Keratinocyte (primary cell): ENCODE results near the gene KIAA1217. TPM values are rescaled to one million over a fixed set of nuclear protein-coding genes. Genes with fewer than 3 reads are reported as not detected.

Experiments used
- DNase-seq: peaks from one replicate; pipeline ENCODE4 v3.0.0-alpha.2; 2011; ENCODE audit warnings: low read depth, missing footprints, low spot score
- FAIRE-seq: peaks from 2 replicates; lab custom pipeline; 2011; peaks lifted over from hg19 to GRCh38; lab: Jason Lieb, UNC
- H2AFZ ChIP-seq: 2 replicates; pipeline ENCODE4 v1.6.0; 2012; ENCODE audit warnings: low read length, control low read depth, inconsistent platforms; ENCODE audit not compliant: control insufficient read depth
- H3K27ac ChIP-seq: 2 replicates; pipeline ENCODE4 v1.5.1; 2011; ENCODE audit warnings: low read length; ENCODE audit not compliant: control insufficient read depth, insufficient read depth
- H3K27me3 ChIP-seq: 3 replicates; pipeline ENCODE4 v1.6.0; 2011; ENCODE audit warnings: low read length; ENCODE audit not compliant: control insufficient read depth, insufficient read depth; ENCODE audit errors: extremely low read depth
- H3K36me3 ChIP-seq, 2 experiments: 2 replicates in 1 of 2; 3 replicates in 1 of 2; pipeline ENCODE4 v1.5.1; 2011; ENCODE audit warnings: low read length in 2 of 2, mild to moderate bottlenecking in 1 of 2; ENCODE audit not compliant: control insufficient read depth in 2 of 2, insufficient read depth in 2 of 2; ENCODE audit errors: extremely low read depth in 1 of 2
- H3K4me1 ChIP-seq: 3 replicates; pipeline ENCODE4 v1.5.1; 2011; ENCODE audit warnings: low read length; ENCODE audit not compliant: control insufficient read depth, insufficient read depth; ENCODE audit errors: extremely low read depth
- H3K4me2 ChIP-seq: 3 replicates; pipeline ENCODE4 v1.6.0; 2011; ENCODE audit warnings: low read depth, low read length; ENCODE audit not compliant: control insufficient read depth, insufficient read depth; ENCODE audit errors: extremely low read depth
- H3K4me3 ChIP-seq, 3 experiments: fragments of 200-600 bp in 1 of 3; sonication (generic) in 1 of 3; 2 replicates in 2 of 3; 3 replicates in 1 of 3; pipeline ENCODE4 v1.5.1; 2011 to 2016; ENCODE audit warnings: low read length in 3 of 3, mild to moderate bottlenecking in 3 of 3, control low read depth in 2 of 3, inconsistent platforms in 1 of 3, low read depth in 1 of 3, mixed read lengths in 1 of 3, mixed run types in 1 of 3, moderate library complexity in 1 of 3; ENCODE audit not compliant: control insufficient read depth in 2 of 3, insufficient read depth in 2 of 3; ENCODE audit errors: extremely low read depth in 1 of 3
- H3K79me2 ChIP-seq: 2 replicates; pipeline ENCODE4 v1.6.0; 2012; ENCODE audit warnings: low read length; ENCODE audit not compliant: control insufficient read depth, insufficient read depth
- H3K9ac ChIP-seq: 3 replicates; pipeline ENCODE4 v1.6.0; 2011; ENCODE audit warnings: low read length; ENCODE audit not compliant: control insufficient read depth, insufficient read depth; ENCODE audit errors: extremely low read depth
- H3K9me1 ChIP-seq: 3 replicates; pipeline ENCODE4 v1.6.0; 2011; ENCODE audit warnings: low read length; ENCODE audit not compliant: control insufficient read depth, insufficient read depth; ENCODE audit errors: extremely low read depth
- H3K9me3 ChIP-seq: 2 replicates; pipeline ENCODE4 v1.5.1; 2012; ENCODE audit warnings: low read depth, low read length; ENCODE audit not compliant: control insufficient read depth
- H4K20me1 ChIP-seq: 3 replicates; pipeline ENCODE4 v1.6.0; 2011; ENCODE audit warnings: low read length; ENCODE audit not compliant: control insufficient read depth, insufficient read depth; ENCODE audit errors: extremely low read depth
- EZH2 ChIP-seq: IDR thresholded peaks from one replicate; pipeline ENCODE4 v1.6.1; 2012; ENCODE audit warnings: inconsistent platforms, mild to moderate bottlenecking, low read length, moderate library complexity
- dilution Hi-C: fragments of 300-500 bp; cut with MboI; formaldehyde crosslinking; loops from one replicate; pipeline ENCODE4 v1.7.0; 2020; ENCODE audit warnings: low sequenced_read_pairs; ENCODE audit not compliant: extremely low pct_ligation_motif_present
- polyA plus RNA-seq, 5 experiments: library from polyadenylated mRNA; depleted of rRNA in 3 of 5; stranded (reverse) in 3 of 5; stranded (forward) in 1 of 5; unstranded in 1 of 5; fragments of >200 nt; gene quantifications; 1 replicate in 1 of 5; 2 replicates in 3 of 5; 3 replicates in 1 of 5; pipeline versions ENCODE4 v1.2.1 to v1.2.3, GENCODE V29; 2011 to 2012; ENCODE audit warnings: missing spikeins in 2 of 5, low read depth in 1 of 5, low replicate concordance in 1 of 5
- TF ChIP-seq, protein P1 (sequence below), 3 experiments: IDR thresholded peaks in 1 of 3; conservative IDR thresholded peaks in 1 of 3; optimal IDR thresholded peaks in 1 of 3; 2 replicates in 2 of 3; 3 replicates in 1 of 3; pipeline versions ENCODE3 to v1.5.1; 2011; ENCODE audit warnings: low read length in 3 of 3, mild to moderate bottlenecking in 3 of 3, moderate library complexity in 2 of 3, control low read depth in 1 of 3, inconsistent platforms in 1 of 3; ENCODE audit not compliant: insufficient read depth in 2 of 3; ENCODE audit errors: extremely low read depth in 1 of 3

Gene KIAA1217
- polyA plus RNA-seq, 1 donor (not counting 4 experiments of a cell fraction or from before 2014, with no cell fraction given): 10.4 TPM

DNA sequence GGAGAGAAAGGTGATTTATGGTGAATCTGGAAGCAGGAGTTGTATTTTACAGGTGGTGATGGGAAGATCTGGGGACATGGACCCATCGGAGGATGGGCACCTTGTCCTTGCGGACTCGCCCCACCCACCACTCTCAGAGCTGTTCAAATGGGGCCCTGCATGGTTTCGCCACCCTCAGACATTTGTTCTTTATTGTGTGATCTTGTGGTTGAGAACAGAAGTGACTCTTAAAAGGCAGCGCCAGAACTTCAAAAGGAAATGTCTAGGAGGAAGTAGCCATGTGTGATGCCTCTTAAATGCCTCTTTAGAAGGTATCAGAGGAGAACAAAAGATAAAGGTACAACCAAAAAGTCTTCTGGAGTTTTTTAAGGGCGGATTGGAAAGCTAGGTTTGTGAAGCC lies 205.7 kb downstream of the KIAA1217 start:
- FAIRE-seq: no peak
- no peaks in the 10 kb centered on the region for H3K9me3 ChIP-seq
- H3K9ac ChIP-seq: no peak overlapping the region
- TF ChIP-seq EZH2: no peak
- TF ChIP-seq, protein P1, sequence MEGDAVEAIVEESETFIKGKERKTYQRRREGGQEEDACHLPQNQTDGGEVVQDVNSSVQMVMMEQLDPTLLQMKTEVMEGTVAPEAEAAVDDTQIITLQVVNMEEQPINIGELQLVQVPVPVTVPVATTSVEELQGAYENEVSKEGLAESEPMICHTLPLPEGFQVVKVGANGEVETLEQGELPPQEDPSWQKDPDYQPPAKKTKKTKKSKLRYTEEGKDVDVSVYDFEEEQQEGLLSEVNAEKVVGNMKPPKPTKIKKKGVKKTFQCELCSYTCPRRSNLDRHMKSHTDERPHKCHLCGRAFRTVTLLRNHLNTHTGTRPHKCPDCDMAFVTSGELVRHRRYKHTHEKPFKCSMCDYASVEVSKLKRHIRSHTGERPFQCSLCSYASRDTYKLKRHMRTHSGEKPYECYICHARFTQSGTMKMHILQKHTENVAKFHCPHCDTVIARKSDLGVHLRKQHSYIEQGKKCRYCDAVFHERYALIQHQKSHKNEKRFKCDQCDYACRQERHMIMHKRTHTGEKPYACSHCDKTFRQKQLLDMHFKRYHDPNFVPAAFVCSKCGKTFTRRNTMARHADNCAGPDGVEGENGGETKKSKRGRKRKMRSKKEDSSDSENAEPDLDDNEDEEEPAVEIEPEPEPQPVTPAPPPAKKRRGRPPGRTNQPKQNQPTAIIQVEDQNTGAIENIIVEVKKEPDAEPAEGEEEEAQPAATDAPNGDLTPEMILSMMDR (optimal IDR thresholded peaks at IDR 0.05 in 1 of 3, IDR thresholded peaks at IDR 0.05 in 1 of 3, conservative IDR thresholded peaks at IDR 0.05 in 1 of 3; ENCODE audit: extremely low read depth in 1 of 3, insufficient read depth in 2 of 3, low read length in 3 of 3): no peak
- H4K20me1 ChIP-seq: no peaks in the 10 kb centered on the region
- H2AFZ ChIP-seq: no peak overlapping the region
- no peak overlapping the region for H3K4me3 ChIP-seq
- H3K79me2 ChIP-seq: no peaks in the 10 kb centered on the region
- dilution Hi-C loops: no loop called here
- no peaks in the 10 kb centered on the region for H3K36me3 ChIP-seq
- H3K4me2 ChIP-seq: no peak overlapping the region
- no peaks in the 10 kb centered on the region for H3K27me3 ChIP-seq
- DNase-seq: no peak
- H3K4me1 ChIP-seq: peaks cover 11% of the 10 kb centered on the region
- H3K27ac ChIP-seq: no peak overlapping the region
- H3K9me1 ChIP-seq: no peaks in the 10 kb centered on the region

DNA sequence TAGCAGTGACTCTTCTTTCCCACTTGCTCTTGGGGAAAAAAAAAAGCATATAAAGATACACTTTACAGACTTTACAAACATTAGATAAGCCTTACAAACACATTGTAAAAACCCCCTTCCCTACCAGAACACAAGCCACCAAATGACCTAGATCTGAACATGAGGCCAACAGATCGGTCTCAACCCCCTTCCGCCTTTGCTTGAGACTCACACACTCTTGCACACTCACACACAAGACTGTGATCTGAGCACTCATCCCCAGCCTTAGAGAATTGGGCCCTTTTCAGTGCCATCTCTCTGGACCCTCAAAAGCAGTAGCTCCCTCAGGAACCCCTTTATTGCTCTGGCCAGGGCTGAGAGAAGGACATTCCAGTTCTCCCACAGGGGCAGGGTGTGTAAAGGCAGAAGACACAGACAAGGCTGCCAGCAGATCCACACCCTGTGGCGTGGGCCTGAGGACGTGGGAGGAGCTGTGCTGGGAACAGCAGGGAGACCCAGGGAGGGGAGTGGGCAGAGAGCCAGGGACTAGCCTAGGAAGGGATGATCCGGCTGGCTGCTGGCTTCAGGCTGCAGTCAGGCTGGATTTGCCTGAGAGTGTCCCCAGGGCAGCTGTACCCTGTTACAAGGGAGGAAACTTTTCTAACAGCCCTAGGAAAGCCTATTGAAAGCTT lies 206.7 kb downstream of the KIAA1217 start:
- peaks cover 2% of the 10 kb centered on the region for H3K79me2 ChIP-seq
- dilution Hi-C loops: no loop called here
- no peaks in the 10 kb centered on the region for H3K9me3 ChIP-seq
- no peaks in the 10 kb centered on the region for H3K36me3 ChIP-seq
- H3K9me1 ChIP-seq: no peaks in the 10 kb centered on the region
- no peak overlapping the region for H3K4me2 ChIP-seq
- no peak for DNase-seq
- H3K9ac ChIP-seq: no peak overlapping the region
- peak overlapping the region in 1 of 3 experiments; percentile 23 for H3K4me3 ChIP-seq
- H3K27me3 ChIP-seq: no peaks in the 10 kb centered on the region
- TF ChIP-seq EZH2: no peak
- TF ChIP-seq, protein P1 (optimal IDR thresholded peaks at IDR 0.05 in 1 of 3, IDR thresholded peaks at IDR 0.05 in 1 of 3, conservative IDR thresholded peaks at IDR 0.05 in 1 of 3; ENCODE audit: extremely low read depth in 1 of 3, insufficient read depth in 2 of 3, low read length in 3 of 3): no peak
- H2AFZ ChIP-seq: no peak overlapping the region
- H3K4me1 ChIP-seq: peaks cover 11% of the 10 kb centered on the region
- H3K27ac ChIP-seq: no peak overlapping the region
- FAIRE-seq: no peak
- no peaks in the 10 kb centered on the region for H4K20me1 ChIP-seq
